Renal cortex interstitium (tissue), 11 donors: ENCODE measurements around the gene DLL4. TPM values are rescaled to one million over a fixed set of nuclear protein-coding genes. Genes with fewer than 3 reads are reported as not detected.

Source experiments
- DNase-seq, 11 donors: peaks; one replicate each; pipeline ENCODE4 v3.0.0-alpha.2; 2013; ENCODE audit warnings: low read depth in 9 of 11, low spot score in 4 of 11; ENCODE audit errors: extremely low read depth in 1 of 11
- polyA plus RNA-seq, 3 donors: library from polyadenylated mRNA; unstranded; fragments of 120-200 nt; gene quantifications; one replicate each; pipeline ENCODE4 v1.2.1, GENCODE V29; 2013; ENCODE audit not compliant: insufficient read length in 3 of 3

Gene DLL4
- polyA plus RNA-seq, 3 donors, result 7.8 to 8.9 (median 8.4) TPM

DNA sequence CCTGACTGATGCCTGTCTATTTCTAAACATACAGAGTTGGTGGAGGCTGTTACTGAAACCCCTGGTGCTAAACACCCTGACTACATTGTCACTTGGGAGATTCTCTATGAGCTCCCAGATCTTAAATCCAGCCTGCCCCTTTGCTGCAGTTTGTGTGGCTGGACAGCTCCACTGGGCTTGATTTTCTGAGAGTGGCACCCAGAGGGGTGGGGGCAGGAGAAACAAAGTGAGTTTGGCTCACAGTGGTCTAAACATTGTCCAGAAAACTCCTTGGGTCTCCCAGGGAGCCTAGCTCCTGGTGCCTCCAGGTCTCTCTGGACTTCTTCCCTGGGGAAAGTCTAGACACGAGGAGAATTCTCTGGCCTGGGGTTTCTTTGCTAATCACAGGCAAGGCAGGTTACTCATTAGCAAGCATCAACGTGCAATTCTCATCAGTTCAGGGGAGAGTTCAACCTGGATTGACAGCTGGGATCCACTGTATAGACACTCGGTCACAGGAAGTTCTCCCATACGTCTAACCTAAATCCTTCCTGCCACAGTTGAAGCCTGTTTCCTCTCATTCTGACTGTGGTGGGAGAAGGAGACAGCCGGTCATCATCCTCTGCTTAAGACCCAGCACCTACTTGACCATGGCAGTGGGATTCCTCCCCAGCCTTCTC, 7.1 kb upstream of the DLL4 start:
- DNase-seq, result no peak

DNA sequence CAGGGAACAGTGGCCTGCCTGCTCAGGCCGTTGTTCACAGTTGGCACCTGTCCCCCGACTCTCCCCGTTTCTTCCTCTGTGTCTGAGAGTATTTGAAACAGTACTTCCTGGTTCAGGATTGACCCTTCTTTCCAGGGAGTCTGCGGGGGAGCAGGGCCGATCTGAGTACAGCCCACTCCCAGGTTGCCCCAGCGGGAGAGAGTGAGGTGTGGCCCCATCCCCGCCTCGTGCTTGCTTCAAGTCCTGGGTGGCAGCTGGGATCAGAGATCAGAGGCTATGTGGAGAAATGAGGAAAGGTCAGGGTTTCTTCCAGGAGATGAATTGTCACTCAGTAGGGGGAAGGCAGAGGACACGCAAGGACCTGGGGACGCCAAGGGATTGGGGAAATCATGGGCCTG, 6.5 kb upstream of the DLL4 start:
- no peak for DNase-seq

DNA sequence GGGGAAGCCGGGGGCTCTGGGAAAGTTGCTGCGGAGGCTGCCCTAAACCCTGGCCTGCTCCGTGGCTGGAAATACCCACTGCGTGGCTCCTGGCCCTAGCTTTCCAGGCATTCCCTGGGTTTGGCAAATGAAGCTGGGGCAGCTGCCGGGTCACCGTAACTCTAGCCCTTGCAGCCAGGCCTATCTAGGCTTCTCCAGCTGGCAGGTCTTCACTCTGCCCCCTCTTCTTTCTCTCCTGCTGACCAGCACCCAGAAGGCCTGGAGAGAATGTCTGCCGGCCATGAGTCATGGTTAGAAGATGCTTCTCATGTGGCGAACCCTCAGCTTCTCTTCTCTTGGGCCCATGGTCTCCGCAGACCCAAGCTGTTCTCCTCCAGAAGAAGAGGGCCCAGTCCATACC, 5.6 kb upstream of the DLL4 start:
- DNase-seq, result no peak

DNA sequence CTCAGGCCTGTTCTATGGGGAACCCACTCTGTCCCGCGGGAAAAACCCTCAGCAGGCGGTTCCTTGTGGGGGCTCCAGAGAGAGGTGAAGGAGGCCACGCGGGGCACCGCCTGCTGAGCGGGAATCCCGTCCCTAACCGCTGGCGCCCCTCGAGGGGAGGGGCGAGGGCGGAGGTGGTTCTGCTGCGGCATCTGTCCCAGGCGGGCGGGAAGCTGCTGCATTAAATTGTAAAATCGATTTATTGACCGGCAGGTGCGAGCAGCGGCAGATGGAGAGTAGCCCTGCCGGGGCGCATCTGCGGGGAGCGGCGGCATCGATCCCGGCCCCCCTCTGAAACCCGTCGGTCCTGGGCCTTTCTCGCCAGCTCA, 3.7 kb upstream of the DLL4 start:
- no peak for DNase-seq

DNA sequence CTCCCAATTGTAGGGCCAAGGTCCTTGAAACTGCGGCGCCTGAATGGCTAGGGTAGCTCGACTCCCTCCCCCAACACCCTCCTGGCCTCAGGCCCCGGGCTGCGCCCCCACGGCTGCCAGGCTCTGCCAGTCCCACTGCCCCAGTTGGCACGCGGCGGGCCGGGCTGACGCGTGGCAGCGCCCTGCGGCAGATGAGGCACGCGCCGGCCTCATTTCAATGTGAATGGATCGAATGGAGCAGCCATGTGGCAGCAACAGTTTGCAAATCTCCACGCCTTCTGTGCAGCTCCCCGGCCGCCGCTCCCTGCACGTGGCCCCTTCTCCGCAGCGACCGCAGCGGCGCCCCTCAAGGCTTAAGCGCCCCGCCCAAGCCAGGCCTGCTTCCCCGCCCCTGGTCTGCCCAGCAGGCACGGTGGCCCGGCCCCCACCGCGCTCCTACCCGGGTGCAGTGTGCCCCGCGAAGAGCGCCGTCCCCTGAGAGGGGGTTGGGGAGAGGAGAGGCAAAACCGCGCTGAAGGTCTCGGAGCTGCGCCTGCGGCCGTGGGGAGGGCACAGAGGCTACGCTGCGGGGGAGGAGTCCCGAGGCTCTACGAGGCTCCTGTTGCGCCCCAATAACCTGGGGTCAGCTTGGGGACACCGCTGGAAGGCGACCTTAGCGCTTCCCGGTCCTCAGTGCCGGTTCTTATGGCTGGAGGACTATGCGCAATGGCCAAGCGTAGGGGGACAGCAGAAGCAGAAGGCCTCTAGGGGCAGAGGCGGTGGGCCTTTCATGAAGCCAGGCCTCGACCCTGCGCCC, 3.1 kb upstream of the DLL4 start:
- no peak for DNase-seq

DNA sequence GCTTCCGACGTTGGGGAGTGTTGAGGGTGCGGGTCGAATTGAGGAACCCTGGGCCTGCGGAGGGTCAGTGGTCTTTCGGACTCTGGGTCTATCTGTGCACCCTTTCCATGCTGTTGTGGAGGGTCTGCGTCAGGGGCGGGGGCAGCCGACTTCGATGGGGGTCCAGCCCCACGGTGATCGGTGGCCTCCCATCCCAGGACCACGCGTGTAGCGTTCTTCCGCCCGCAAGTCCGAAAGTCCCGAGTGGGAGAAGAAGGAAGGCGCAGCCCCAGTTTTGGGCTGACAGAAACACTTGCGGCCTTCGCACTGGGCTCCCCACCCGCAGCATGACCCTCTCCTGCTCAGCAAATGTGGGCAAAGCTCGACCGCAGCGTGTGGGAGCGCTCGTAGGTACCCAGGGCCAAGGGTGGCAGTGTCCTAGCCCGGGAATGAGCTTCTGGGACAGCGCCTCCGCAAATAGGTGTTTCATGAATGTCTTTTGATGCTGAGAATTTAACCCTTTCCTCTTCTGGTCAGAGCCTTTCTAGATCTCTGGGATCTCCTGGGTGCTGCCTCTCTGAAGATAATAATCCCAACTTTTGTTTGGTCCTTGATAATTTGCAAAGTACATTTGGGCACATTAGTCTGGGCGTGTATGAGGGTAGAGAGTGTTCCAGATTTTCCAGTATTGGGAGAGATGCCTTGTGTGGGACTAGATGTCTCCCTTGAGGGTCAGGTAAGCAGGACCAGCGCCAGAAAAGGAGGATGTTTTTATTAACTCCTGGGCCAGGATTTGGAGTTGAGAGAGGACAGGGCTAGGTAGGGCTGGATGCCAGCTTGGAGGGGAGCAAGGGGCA, 2.3 kb upstream of the DLL4 start:
- no peak for DNase-seq

DNA sequence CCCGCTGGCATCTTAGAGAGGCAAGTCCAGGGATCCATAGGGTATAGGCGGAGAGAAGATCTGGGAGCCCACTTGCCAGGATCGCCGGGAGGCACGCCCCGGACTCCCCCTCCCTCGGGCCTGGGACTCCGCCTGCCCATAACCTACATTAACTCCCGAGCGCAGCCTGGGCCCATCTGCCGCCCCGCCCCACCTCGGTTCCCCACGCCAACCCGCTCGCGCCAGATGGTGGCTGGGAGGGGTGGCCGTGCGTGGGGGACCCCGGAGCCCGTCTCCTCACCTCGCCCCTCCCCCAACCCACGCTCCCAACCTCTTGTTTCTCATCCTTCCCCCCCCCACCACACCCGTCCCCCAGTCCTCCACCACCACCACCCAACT, 1.7 kb upstream of the DLL4 start:
- no peak for DNase-seq

DNA sequence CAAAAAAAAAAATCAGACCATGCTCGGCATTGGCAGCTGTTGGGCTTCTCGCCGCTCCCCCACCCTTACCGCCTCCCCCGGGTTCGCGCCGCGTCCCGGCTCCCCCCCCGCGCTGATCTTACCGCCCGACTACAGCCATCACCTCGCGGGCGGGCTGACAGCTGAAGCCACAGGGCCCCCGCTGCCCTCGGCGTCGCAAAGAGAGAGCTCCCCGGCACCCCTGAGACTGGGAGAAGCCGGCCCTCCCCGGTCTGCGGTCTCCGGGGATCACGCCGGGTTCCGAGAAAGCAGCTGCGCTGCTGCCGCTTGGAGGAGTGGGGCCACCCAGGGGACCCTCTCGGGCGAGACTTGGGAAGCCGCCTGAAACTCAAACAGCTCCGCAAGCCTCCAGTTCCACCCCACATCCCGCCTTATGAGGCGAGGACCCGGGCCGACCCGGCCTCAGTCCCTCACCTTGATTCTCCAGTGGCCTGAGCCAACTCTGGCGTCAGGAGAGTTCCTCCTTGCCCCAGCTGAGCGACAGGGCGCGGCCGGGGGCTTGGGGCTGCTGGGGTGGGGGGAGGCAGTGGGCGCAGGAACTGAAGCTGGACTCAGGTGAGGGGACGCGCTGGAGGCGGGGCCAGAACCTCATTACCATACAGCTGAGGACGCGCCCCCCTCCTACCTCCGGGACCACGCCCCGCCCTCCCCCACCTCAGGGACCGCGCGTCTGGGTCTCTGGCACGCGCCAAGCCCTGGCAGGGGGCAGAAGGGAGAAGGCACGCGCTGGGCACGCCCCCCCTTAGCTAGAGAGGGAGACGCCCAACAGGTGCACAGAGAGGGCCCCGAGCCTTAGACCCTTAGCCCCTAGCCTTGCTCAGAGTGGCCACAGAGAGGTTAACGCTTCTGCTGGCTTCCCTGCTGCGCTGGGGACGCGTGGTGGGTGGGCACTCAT, 1.0 kb upstream of the DLL4 start:
- no peak for DNase-seq

DNA sequence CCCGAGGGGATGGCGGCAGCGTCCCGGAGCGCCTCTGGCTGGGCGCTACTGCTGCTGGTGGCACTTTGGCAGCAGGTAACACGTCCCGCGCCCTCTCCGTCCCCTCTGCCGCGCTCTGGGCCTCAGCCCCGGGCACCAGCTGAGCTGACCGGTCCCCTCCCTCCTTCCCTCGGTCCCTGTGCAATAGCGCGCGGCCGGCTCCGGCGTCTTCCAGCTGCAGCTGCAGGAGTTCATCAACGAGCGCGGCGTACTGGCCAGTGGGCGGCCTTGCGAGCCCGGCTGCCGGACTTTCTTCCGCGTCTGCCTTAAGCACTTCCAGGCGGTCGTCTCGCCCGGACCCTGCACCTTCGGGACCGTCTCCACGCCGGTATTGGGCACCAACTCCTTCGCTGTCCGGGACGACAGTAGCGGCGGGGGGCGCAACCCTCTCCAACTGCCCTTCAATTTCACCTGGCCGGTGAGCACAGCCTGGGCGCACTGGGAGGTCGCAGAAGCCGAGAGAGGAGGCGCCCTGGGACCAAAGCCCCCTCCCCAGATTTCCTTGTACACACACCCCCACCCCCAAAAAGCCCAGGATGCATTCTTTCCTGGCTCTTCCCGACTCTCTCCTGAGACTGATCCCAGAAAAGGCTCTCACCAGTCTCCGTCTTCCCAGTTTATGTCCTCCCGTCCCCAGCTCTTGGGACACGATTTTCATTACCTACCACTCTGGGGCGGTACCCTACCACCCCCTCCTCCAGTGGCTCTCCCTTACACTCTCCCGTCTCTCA, 705 bp downstream of the DLL4 start:
- no peak for DNase-seq

DNA sequence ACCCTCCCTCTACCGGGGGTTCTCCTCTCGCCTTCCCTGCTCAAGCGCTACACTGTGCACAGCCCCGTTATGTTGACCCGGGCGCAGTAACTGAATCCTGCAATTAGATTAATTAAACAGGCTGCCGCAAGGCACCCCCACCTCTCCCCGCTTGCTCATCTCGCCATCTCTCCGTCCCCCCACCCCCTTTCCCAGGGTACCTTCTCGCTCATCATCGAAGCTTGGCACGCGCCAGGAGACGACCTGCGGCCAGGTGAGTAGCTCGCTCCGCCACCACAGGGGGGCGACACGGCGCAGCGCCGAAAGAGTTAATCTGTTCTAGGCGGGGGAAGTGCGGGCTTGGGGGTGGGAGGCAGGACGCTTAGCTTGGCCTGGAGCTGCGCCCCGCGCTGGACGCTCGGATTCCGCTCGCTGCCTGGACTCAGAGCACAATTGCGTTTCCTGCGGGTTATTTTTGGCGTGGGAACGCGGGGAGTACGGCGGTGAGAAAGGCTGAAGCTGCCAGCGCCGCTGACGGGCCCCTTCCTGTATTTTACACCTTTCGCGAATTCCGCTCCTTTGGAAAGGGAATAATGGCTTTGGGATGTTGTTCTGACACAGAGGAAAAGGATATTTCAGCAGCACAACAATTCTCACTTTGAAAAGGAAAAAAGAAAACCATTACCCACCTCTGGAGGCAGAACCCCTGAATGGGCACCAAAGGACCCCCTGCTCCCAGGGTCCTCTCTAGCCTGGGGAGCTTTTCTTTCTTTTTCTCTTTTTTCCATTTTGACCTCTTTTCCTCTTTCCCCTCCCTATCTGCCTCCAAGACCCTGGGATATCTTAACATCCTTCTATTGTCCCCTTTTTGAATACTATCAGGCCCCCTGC, 1.5 kb downstream of the DLL4 start:
- DNase-seq, result no peak

DNA sequence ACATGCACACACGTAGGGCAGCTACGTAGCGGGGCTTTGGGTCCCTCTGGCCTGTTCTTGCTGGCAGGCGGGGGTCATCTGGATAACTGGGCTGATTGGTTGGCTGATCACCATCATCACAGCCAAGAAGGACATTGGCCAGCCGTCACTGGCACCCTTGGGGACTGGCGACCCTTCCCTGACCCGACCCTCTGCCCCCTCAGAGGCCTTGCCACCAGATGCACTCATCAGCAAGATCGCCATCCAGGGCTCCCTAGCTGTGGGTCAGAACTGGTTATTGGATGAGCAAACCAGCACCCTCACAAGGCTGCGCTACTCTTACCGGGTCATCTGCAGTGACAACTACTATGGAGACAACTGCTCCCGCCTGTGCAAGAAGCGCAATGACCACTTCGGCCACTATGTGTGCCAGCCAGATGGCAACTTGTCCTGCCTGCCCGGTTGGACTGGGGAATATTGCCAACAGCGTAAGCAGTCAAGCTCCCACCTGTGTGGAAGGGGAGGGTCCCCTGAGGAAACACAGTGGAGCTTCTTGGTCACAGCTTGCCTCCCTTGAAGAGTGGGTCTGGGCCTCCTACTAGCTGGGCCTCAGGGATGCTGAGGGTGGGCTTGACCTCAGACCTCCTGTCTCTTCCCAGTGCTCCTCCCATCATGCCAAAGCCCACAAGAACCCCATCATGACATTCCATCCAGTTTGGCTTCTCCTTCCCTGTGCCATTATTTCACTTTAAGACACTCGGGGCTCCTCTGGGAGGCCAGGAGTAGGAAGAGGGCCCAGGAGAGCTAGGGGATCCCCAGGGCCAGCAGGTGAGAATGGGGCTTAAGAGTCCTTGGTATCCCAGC, 2.4 kb downstream of the DLL4 start:
- no peak for DNase-seq

DNA sequence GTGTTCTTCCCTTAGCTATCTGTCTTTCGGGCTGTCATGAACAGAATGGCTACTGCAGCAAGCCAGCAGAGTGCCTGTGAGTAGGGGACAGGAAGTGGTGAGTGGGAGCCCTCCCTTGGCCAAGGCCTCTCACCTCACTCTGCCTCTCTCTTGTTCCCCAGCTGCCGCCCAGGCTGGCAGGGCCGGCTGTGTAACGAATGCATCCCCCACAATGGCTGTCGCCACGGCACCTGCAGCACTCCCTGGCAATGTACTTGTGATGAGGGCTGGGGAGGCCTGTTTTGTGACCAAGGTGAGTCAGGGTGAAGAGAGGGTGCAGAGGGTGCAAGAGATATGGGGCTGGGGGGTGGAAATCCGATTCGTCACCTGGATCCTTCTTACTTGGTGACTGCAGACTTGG, 3.0 kb downstream of the DLL4 start:
- no peak for DNase-seq

DNA sequence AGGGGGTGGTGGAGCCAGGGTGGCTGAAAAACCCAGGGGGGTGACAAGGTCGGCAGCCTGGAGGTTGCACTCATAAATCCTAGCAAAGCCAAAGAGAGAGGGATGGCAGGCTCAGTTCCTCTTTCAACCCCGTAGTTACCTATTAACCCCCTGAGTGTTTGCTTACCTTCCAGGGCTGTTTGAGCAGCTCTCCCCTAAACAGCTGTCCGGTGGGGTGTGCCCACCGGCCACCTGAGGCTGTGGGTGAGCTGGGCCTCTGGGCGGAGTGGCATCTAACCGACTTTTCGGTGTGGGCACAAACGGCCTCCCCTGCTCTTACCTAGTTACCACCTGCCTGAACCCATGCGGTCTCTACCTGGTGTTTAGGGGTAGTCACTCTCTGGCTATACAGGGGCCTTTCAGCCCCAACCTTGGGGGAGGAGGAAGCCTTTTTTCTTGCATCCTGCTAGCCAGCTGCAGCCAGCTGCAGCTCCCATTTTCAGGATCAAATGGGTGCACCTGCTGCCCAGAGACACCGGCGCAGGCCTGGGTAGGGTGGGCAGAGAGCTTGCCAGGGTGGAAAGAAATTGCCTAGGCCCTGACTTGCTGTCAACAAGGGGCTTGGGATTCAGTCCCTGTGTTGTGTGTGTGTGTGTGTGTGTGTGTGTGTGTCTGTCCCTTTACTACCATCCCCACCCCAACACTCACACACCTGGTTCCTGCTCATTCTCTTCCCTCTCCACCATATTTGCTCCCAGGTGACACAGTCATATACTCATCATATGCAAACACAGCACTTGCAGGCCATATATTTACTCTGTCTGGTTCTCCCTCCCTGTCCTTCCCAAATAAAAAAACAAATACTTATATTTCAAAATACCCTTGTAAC, 3.7 kb downstream of the DLL4 start:
- no peak for DNase-seq

DNA sequence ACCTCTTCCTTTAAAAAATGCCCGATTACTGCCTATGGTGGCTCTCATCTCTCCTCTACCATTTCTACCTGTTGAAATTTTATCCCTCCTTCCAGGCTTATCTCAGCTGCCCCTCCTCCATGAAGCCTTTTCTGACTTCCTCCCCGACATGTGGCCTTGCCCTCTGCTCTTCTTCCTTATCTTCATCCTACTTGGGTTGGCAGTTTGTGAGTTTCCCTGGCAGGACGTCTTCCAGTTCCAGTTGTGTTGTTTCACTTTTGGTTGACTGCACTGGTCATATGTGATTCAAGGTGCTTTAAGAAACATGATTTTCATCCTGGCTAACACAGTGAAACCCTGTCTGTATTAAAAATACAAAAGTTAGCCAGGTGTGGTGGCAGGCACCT, 4.4 kb downstream of the DLL4 start:
- DNase-seq, result no peak

DNA sequence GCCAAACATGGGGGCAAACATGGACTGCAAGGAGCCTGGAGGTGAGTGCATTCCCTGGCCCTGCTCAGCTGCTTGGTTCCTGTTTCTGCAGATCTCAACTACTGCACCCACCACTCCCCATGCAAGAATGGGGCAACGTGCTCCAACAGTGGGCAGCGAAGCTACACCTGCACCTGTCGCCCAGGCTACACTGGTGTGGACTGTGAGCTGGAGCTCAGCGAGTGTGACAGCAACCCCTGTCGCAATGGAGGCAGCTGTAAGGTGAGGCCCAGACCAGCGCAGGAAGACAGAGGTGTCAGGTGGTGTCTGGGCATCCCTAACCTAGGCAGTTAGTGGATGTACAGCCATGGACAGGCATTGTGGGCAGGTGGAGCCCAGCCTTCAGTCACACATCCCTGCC, 5.3 kb downstream of the DLL4 start:
- no peak for DNase-seq

DNA sequence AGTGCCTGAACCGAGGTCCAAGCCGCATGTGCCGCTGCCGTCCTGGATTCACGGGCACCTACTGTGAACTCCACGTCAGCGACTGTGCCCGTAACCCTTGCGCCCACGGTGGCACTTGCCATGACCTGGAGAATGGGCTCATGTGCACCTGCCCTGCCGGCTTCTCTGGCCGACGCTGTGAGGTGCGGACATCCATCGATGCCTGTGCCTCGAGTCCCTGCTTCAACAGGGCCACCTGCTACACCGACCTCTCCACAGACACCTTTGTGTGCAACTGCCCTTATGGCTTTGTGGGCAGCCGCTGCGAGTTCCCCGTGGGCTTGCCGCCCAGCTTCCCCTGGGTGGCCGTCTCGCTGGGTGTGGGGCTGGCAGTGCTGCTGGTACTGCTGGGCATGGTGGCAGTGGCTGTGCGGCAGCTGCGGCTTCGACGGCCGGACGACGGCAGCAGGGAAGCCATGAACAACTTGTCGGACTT, 7.1 kb downstream of the DLL4 start:
- no peak for DNase-seq
